Measurements from ENCODE around the gene NDUFS8.
A peak's percentile ranks its signal among the peaks of the same experiment; 100 is the strongest.

Gene NDUFS8

GRCh38 chr11:68036141-68036716 is 5.7 kb downstream of the NDUFS8 start:
- Histone ChIP-seq H3K9me3 (ENCODE audit: control insufficient read depth in 5 of 5, low read length in 5 of 5) (no peaks in the 10 kb centered on the region), H3K27me3 (ENCODE audit: control insufficient read depth in 5 of 5, insufficient read depth in 4 of 5, low read length in 5 of 5) (no peaks in the 10 kb centered on the region), H3K9ac (ENCODE audit: low read length in 5 of 5) (peak overlapping the region in 3 of 5 donors; percentile 60 to 92 (median 80)), H3K27ac (ENCODE audit: low read depth, low read length) (peak overlapping the region; percentile 83), H3K36me3 (ENCODE audit: control insufficient read depth in 5 of 5, insufficient read depth in 5 of 5, low read length in 5 of 5) (peaks cover 0 to 38% (median 14%) of the 10 kb centered on the region in 5 donors), H3K4me1 (ENCODE audit: control insufficient read depth in 5 of 5, insufficient read depth in 5 of 5, low read length in 5 of 5) (peaks cover 4 to 82% (median 77%) of the 10 kb centered on the region in 5 donors), H3K4me3 (ENCODE audit: low read depth in 1 of 5, low read length in 5 of 5) (no peak overlapping the region)

DNA sequence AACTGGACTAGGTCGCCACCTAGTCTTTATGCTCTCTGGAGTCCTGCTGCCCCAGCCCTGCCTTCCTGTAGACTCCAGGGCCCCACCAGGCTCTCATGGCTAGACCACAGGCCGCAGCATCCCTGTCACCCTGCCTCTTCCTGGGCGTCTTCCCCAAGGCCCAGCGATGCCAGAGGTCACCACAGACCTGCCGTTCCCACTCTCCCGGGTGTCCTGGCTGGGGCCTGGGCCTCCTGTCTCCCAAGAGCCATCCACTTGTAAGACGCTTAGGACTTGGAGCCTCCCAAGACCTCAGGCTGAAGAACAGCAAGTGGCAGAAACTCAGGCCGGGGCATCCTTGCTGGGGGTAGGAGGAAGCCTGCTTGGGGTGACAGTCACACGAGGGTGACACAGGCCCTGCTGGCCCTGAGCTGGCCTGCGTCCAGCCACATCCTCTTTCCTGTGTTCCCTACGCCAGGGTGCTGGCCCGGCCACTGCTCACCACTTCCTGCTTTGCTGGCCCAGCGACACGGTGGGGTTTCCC is 6.3 kb downstream of the NDUFS8 start:
- Histone ChIP-seq H3K27me3 (ENCODE audit: control insufficient read depth in 5 of 5, insufficient read depth in 4 of 5, low read length in 5 of 5) (no peaks in the 10 kb centered on the region), H3K36me3 (ENCODE audit: control insufficient read depth in 5 of 5, insufficient read depth in 5 of 5, low read length in 5 of 5) (peaks cover 0 to 38% (median 18%) of the 10 kb centered on the region in 5 donors), H3K27ac (ENCODE audit: low read depth, low read length) (peak overlapping the region; percentile 83), H3K4me1 (ENCODE audit: control insufficient read depth in 5 of 5, insufficient read depth in 5 of 5, low read length in 5 of 5) (peaks cover 4 to 79% (median 71%) of the 10 kb centered on the region in 5 donors), H3K4me3 (ENCODE audit: low read depth in 1 of 5, low read length in 5 of 5) (peak overlapping the region in 1 of 5 donors; percentile 19), H3K9me3 (ENCODE audit: control insufficient read depth in 5 of 5, low read length in 5 of 5) (no peaks in the 10 kb centered on the region), H3K9ac (ENCODE audit: low read length in 5 of 5) (peak overlapping the region in 4 of 5 donors; percentile 24 to 92 (median 70))

GRCh38 chr11:68037411-68038225 is 7.1 kb downstream of the NDUFS8 start:
- Histone ChIP-seq H3K27ac (ENCODE audit: low read depth, low read length) (peak overlapping the region; percentile 83), H3K4me3 (ENCODE audit: low read depth in 1 of 5, low read length in 5 of 5) (peak overlapping the region in 2 of 5 donors; percentile 19 to 85), H3K9ac (ENCODE audit: low read length in 5 of 5) (peak overlapping the region in 4 of 5 donors; percentile 24 to 92 (median 72)), H3K27me3 (ENCODE audit: control insufficient read depth in 5 of 5, insufficient read depth in 4 of 5, low read length in 5 of 5) (no peaks in the 10 kb centered on the region), H3K4me1 (ENCODE audit: control insufficient read depth in 5 of 5, insufficient read depth in 5 of 5, low read length in 5 of 5) (peaks cover 3 to 72% (median 63%) of the 10 kb centered on the region in 5 donors), H3K9me3 (ENCODE audit: control insufficient read depth in 5 of 5, low read length in 5 of 5) (no peaks in the 10 kb centered on the region), H3K36me3 (ENCODE audit: control insufficient read depth in 5 of 5, insufficient read depth in 5 of 5, low read length in 5 of 5) (peaks cover 0 to 37% (median 17%) of the 10 kb centered on the region in 5 donors)

DNA sequence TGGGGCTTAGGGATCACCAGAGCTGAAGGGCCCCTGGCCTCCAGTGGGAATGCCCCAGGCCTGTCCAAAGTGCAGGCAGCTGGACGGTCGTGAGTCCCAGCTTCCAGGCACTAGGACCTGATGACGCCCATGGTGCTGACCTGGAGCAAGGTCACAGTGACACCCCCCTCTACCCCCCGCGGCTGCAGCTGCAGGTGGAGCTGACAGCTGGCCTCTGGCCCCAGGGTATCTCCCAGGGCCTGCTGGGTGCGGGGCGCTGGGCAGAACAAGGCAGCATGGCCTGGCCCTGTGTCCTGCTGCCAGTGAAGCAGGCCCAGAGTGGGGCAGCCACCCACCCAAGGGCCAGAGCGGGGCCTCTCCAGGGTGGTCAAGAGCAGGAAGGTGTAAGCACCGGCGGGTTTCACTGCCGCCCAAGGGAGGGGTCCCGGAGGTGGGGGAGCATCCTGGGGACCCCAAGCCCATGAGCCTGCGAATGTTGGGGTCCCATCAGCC is 7.8 kb downstream of the NDUFS8 start:
- Histone ChIP-seq H3K36me3 (ENCODE audit: control insufficient read depth in 5 of 5, insufficient read depth in 5 of 5, low read length in 5 of 5) (peaks cover 0 to 38% (median 15%) of the 10 kb centered on the region in 5 donors), H3K27me3 (ENCODE audit: control insufficient read depth in 5 of 5, insufficient read depth in 4 of 5, low read length in 5 of 5) (no peaks in the 10 kb centered on the region), H3K27ac (ENCODE audit: low read depth, low read length) (peak overlapping the region; percentile 83), H3K9ac (ENCODE audit: low read length in 5 of 5) (peak overlapping the region; percentile 63 to 92 (median 80)), H3K9me3 (ENCODE audit: control insufficient read depth in 5 of 5, low read length in 5 of 5) (no peaks in the 10 kb centered on the region), H3K4me1 (ENCODE audit: control insufficient read depth in 5 of 5, insufficient read depth in 5 of 5, low read length in 5 of 5) (peaks cover 3 to 70% (median 62%) of the 10 kb centered on the region in 5 donors), H3K4me3 (ENCODE audit: low read depth in 1 of 5, low read length in 5 of 5) (peak overlapping the region in 4 of 5 donors; percentile 72 to 85 (median 79))

DNA sequence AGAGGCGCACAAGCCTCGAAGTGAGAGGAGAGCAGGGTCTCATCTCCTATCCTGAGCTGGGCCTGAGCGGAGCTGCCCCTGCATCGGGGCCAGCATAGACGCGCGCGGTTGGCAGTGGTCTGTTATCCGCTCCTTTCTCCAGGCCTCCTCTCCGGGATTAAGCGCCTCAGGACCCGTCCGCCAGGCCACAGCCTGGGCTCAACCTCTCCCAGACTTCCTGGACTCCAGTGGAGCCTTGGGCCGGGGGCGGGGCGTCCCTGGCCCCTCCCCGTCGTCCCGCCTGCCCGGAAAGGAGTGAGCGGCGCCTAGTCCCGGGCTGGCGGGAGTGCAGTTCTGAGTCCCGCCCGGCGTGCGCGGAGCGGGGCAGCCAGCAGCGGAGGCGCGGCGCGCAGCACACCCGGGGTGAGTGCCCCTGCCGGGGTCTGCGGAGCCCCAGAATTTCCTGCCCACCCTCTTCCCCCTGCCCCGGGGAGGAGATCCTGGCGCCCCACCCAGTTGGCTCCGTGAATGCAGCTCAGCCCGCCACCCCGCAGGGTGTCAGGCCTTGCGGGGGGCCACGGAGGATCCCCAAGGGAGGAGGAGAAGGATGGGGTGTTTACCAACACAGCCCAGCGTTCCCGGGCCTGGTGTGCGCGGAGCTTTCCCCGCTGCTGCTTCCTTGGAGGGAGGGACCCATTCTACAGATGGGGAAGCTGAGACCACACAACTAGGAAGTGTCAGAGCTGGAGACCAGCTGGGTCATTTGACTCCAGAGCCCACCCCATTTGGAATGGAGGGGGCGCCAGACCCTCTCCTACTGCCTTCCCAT is 8.4 kb downstream of the NDUFS8 start, which contains the start of gene TCIRG1:
TCIRG1 (plus strand) TSS at position 308 of the 808 bp plus-strand sequence. CDS start 2,247 bp downstream, outside the sequence.
- H3K27ac ChIP-seq (ENCODE audit: low read depth, low read length) = peak within 1 kb of the TSS; percentile 83
- H3K36me3 ChIP-seq (ENCODE audit: control insufficient read depth in 5 of 5, insufficient read depth in 5 of 5, low read length in 5 of 5) = peaks cover 0 to 39% (median 16%) of the 10 kb centered on the region in 5 donors
- peak within 1 kb of the TSS; percentile 72 to 85 (median 82) for H3K4me3 ChIP-seq (ENCODE audit: low read depth in 1 of 5, low read length in 5 of 5)
- no peaks in the 10 kb centered on the region for H3K27me3 ChIP-seq (ENCODE audit: control insufficient read depth in 5 of 5, insufficient read depth in 4 of 5, low read length in 5 of 5)
- no peaks in the 10 kb centered on the region for H3K9me3 ChIP-seq (ENCODE audit: control insufficient read depth in 5 of 5, low read length in 5 of 5)
- peaks cover 0 to 68% (median 59%) of the 10 kb centered on the region in 5 donors for H3K4me1 ChIP-seq (ENCODE audit: control insufficient read depth in 5 of 5, insufficient read depth in 5 of 5, low read length in 5 of 5)
- peak within 1 kb of the TSS; percentile 76 to 92 (median 80) for H3K9ac ChIP-seq (ENCODE audit: low read length in 5 of 5)

DNA sequence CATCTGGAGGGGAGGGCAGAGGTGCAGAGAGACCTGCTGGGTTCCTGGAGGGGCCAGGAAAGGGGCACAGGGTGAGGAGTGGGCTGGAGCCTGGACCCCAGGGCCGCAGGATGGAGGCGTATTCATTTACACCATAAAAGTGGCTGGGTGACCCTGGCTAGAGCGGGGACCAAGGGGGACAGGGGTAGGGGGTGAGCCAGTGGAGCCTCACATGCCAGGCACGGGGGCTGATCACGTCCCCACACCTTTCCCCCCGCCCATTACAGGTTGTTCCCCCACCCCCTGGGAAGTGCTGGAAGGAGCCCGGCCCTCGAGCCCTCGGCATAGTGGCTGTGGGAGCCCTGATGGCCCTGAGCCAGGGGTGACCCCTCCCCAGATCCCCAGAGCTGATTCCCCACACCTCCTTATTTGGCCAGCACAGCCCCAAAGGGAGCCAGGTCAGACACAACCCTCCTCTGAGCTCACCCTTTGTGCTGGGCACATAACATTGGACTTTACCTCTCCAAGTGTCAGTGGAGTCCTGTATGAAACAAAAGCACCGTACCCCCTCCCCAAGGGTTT is 9.1 kb downstream of the NDUFS8 start:
- H3K9me3 ChIP-seq (ENCODE audit: control insufficient read depth in 5 of 5, low read length in 5 of 5) = no peaks in the 10 kb centered on the region
- peaks cover 0 to 43% (median 20%) of the 10 kb centered on the region in 5 donors for H3K36me3 ChIP-seq (ENCODE audit: control insufficient read depth in 5 of 5, insufficient read depth in 5 of 5, low read length in 5 of 5)
- peak overlapping the region; percentile 83 for H3K27ac ChIP-seq (ENCODE audit: low read depth, low read length)
- H3K4me3 ChIP-seq (ENCODE audit: low read depth in 1 of 5, low read length in 5 of 5) = peak overlapping the region; percentile 72 to 85 (median 82)
- no peaks in the 10 kb centered on the region for H3K27me3 ChIP-seq (ENCODE audit: control insufficient read depth in 5 of 5, insufficient read depth in 4 of 5, low read length in 5 of 5)
- H3K9ac ChIP-seq (ENCODE audit: low read length in 5 of 5) = peak overlapping the region; percentile 56 to 92 (median 78)
- H3K4me1 ChIP-seq (ENCODE audit: control insufficient read depth in 5 of 5, insufficient read depth in 5 of 5, low read length in 5 of 5) = peaks cover 0 to 64% (median 58%) of the 10 kb centered on the region in 5 donors

- Histone ChIP-seq H3K9ac (ENCODE audit: low read length in 5 of 5) (peak overlapping the region; percentile 56 to 80 (median 76)), H3K36me3 (ENCODE audit: control insufficient read depth in 5 of 5, insufficient read depth in 5 of 5, low read length in 5 of 5) (peaks cover 0 to 45% (median 27%) of the 10 kb centered on the region in 5 donors), H3K9me3 (ENCODE audit: control insufficient read depth in 5 of 5, low read length in 5 of 5) (no peaks in the 10 kb centered on the region), H3K27ac (ENCODE audit: low read depth, low read length) (peak overlapping the region; percentile 83), H3K4me3 (ENCODE audit: low read depth in 1 of 5, low read length in 5 of 5) (peak overlapping the region; percentile 26 to 85 (median 76)), H3K4me1 (ENCODE audit: control insufficient read depth in 5 of 5, insufficient read depth in 5 of 5, low read length in 5 of 5) (peaks cover 0 to 64% (median 58%) of the 10 kb centered on the region in 5 donors), H3K27me3 (ENCODE audit: control insufficient read depth in 5 of 5, insufficient read depth in 4 of 5, low read length in 5 of 5) (no peaks in the 10 kb centered on the region)
These were observed 9.8 kb downstream of the NDUFS8 start for GRCh38 chr11:68040101-68040956.

GRCh38 chr11:68040957-68041591 is 10.6 kb downstream of the NDUFS8 start:
- peaks cover 0 to 62% (median 56%) of the 10 kb centered on the region in 5 donors for H3K4me1 ChIP-seq (ENCODE audit: control insufficient read depth in 5 of 5, insufficient read depth in 5 of 5, low read length in 5 of 5)
- H3K27ac ChIP-seq (ENCODE audit: low read depth, low read length) = peak overlapping the region; percentile 83
- peak overlapping the region in 4 of 5 donors; percentile 73 to 80 (median 76) for H3K9ac ChIP-seq (ENCODE audit: low read length in 5 of 5)
- peaks cover 0 to 46% (median 32%) of the 10 kb centered on the region in 5 donors for H3K36me3 ChIP-seq (ENCODE audit: control insufficient read depth in 5 of 5, insufficient read depth in 5 of 5, low read length in 5 of 5)
- peak overlapping the region in 4 of 5 donors; percentile 26 to 85 (median 79) for H3K4me3 ChIP-seq (ENCODE audit: low read depth in 1 of 5, low read length in 5 of 5)
- no peaks in the 10 kb centered on the region for H3K27me3 ChIP-seq (ENCODE audit: control insufficient read depth in 5 of 5, insufficient read depth in 4 of 5, low read length in 5 of 5)
- no peaks in the 10 kb centered on the region for H3K9me3 ChIP-seq (ENCODE audit: control insufficient read depth in 5 of 5, low read length in 5 of 5)

All from subcutaneous abdominal adipose tissue (tissue), 5 donors.